Endothelial cell (in vitro differentiated cells): ENCODE measurements around the gene CENPL. TPM values are rescaled to one million over a fixed set of nuclear protein-coding genes. Genes with fewer than 3 reads are reported as not detected.
A peak's percentile ranks its signal among the peaks of the same experiment; 100 is the strongest.

ENCODE experiments used
- DNase-seq: peaks from one replicate; pipeline ENCODE4 v3.0.0; 2021; ENCODE audit warnings: low spot score
- H3K27ac Mint-ChIP-seq: one replicate; pipeline ENCODE4 v1.8.0; 2021; ENCODE audit warnings: mixed read lengths, inconsistent platforms; ENCODE audit not compliant: unreplicated experiment
- H3K27me3 Mint-ChIP-seq: one replicate; pipeline ENCODE4 v1.8.0; 2021; ENCODE audit warnings: mild to moderate bottlenecking, moderate library complexity, mixed read lengths, inconsistent platforms; ENCODE audit not compliant: unreplicated experiment
- H3K36me3 Mint-ChIP-seq: one replicate; pipeline ENCODE4 v1.8.0; 2021; ENCODE audit warnings: mild to moderate bottlenecking, low read depth, mixed read lengths, inconsistent platforms; ENCODE audit not compliant: unreplicated experiment
- H3K4me1 Mint-ChIP-seq: one replicate; pipeline ENCODE4 v1.8.0; 2021; ENCODE audit warnings: mild to moderate bottlenecking, mixed read lengths, inconsistent platforms; ENCODE audit not compliant: unreplicated experiment
- H3K4me3 Mint-ChIP-seq: one replicate; pipeline ENCODE4 v1.8.0; 2021; ENCODE audit warnings: mild to moderate bottlenecking, mixed read lengths, inconsistent platforms; ENCODE audit not compliant: unreplicated experiment
- H3K9me3 Mint-ChIP-seq: one replicate; pipeline ENCODE4 v1.8.0; 2021; ENCODE audit warnings: mixed read lengths, inconsistent platforms; ENCODE audit not compliant: unreplicated experiment
- total RNA-seq: library from RNA; stranded (reverse); fragmentation: NEBNext Ultra II Directional; extraction: Animal tissue kit (Norgen Biotek cat#: 25700); gene quantifications from one replicate; pipeline ENCODE4 v1.2.1, GENCODE V29; 2021; ENCODE audit not compliant: unreplicated experiment
- TF ChIP-seq, protein P1 (sequence below): fragments of 200-600 bp; sonication (generic); IDR thresholded peaks from one replicate; pipeline ENCODE4 v1.5.0; 2021; ENCODE audit warnings: antibody characterized with exemption; ENCODE audit not compliant: unreplicated experiment

CENPL gene
- total RNA-seq, 1 donor from 2014 or later, result 6.6 TPM

DNA sequence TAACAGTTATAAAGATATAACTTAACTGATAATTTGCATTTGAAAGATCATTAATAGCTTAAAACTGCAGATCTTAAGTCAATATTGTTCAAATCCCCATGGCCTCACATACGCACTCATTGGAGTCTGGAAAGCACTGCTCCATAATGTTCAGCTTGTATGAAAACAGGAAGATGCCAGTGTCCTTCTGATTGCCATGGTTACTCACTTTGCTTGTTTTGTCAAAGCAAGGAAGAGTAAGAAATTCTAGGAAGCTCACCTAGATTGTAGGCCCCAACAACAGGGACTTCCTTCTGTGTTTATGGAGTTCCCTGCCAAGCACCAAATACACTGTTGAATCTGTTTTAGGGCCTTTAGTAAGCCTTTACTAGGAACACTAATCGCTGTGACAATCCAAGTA, 32.2 kb upstream of the CENPL start:
- Mint-ChIP-seq H3K36me3 (peaks cover 31% of the 10 kb centered on the region), H3K27me3 (no peaks in the 10 kb centered on the region), H3K9me3 (no peaks in the 10 kb centered on the region), H3K27ac (peak overlapping the region; percentile 97), H3K4me3 (no peak overlapping the region), H3K4me1 (peaks cover 33% of the 10 kb centered on the region)
- TF ChIP-seq, protein P1, sequence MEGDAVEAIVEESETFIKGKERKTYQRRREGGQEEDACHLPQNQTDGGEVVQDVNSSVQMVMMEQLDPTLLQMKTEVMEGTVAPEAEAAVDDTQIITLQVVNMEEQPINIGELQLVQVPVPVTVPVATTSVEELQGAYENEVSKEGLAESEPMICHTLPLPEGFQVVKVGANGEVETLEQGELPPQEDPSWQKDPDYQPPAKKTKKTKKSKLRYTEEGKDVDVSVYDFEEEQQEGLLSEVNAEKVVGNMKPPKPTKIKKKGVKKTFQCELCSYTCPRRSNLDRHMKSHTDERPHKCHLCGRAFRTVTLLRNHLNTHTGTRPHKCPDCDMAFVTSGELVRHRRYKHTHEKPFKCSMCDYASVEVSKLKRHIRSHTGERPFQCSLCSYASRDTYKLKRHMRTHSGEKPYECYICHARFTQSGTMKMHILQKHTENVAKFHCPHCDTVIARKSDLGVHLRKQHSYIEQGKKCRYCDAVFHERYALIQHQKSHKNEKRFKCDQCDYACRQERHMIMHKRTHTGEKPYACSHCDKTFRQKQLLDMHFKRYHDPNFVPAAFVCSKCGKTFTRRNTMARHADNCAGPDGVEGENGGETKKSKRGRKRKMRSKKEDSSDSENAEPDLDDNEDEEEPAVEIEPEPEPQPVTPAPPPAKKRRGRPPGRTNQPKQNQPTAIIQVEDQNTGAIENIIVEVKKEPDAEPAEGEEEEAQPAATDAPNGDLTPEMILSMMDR, result no peak
- DNase-seq, result peak; percentile 18

DNA sequence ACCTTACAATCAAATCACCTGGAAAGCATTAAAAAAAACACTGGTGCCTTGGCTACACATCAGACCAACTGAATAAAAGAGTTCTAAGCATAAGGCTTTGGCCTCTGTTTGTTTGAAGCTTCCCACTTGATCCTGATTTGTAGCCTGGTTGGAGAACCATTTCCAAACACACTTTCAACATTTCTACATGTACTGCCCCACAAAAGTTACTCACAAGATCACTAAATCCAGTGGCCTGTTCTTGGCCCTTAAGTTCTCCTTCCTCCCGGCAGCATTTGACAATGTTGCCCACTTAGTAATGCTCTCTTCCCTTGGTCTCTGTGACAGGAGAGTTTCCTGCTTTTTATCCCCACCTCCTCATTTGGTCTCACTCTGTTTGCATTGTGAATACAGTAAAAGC, 31.3 kb upstream of the CENPL start:
- DNase-seq, result no peak
- H3K4me3 Mint-ChIP-seq, result peak overlapping the region; percentile 39
- peak overlapping the region; percentile 97 for H3K27ac Mint-ChIP-seq
- H3K36me3 Mint-ChIP-seq, result peaks cover 30% of the 10 kb centered on the region
- no peaks in the 10 kb centered on the region for H3K27me3 Mint-ChIP-seq
- no peaks in the 10 kb centered on the region for H3K9me3 Mint-ChIP-seq
- peaks cover 33% of the 10 kb centered on the region for H3K4me1 Mint-ChIP-seq
- TF ChIP-seq, protein P1, result no peak

DNA sequence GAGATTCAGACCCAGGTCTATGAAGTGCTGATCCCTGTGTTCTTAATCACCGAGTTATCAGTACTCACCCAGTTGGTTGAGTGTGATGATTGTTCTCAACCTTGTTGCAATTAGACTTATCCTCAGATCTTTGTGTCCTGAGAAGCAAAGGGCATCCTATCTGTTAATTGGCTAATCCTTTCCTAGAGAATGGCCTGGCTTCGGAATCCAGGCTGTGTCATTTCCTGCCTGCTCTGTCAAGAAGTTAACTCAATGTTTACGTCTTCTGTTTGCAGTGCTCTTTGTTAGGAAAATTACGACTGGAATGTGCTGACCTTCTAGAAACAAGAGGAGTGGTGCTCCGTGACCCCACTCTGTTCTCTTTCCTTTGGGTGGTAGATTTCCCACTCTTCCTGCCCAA, 28.4 kb upstream of the CENPL start:
- TF ChIP-seq, protein P1, result no peak
- Mint-ChIP-seq H3K4me3 (peak overlapping the region; percentile 50), H3K36me3 (peaks cover 25% of the 10 kb centered on the region), H3K27ac (peak overlapping the region; percentile 99), H3K4me1 (peaks cover 33% of the 10 kb centered on the region), H3K9me3 (no peaks in the 10 kb centered on the region), H3K27me3 (peaks cover 2% of the 10 kb centered on the region)
- DNase-seq, result peak; percentile 9

DNA sequence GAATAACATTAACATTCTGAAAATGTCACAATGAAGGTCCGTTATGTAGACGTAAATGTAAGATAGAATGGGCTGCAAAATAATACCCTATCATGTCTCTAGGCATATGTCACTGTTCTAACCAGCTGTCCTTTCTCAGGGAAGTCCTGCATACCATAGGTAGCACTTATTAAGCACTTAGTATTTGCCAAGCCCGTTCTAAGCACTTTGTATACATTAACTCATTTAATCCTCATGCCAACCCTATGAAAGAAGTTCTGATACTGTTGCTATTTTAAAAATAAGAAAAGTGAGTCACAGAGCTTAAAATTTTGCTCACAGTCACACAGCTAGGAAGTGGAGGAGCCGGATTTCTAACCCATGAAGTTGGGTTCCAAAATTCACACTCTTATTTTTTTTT, 27.4 kb upstream of the CENPL start:
- H3K36me3 Mint-ChIP-seq, result peaks cover 20% of the 10 kb centered on the region

DNA sequence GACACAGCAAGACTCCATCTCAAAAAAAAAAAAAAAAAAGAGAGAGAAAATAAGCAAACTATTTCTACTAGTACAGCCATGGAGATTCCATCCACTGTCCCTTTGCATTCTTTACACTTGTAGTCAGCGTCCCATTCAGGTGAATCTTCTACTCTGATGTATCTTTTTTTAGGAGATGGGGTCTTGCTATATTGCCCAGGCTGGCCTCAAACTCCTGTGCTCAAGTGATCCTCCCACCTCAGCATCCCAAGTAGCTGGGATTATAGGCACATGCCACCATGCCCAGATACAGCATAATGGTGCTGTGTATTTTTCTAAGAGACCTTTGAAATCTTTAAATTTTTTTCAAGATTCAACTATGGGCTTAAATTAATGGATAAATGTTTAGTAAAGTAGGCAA, 8.1 kb upstream of the CENPL start:
- Mint-ChIP-seq H3K27me3 (no peaks in the 10 kb centered on the region), H3K27ac (no peak overlapping the region), H3K9me3 (no peaks in the 10 kb centered on the region), H3K4me1 (no peaks in the 10 kb centered on the region), H3K36me3 (peaks cover 7% of the 10 kb centered on the region), H3K4me3 (no peak overlapping the region)
- no peak for DNase-seq
- TF ChIP-seq, protein P1, result no peak

More for the DNA sequence above, 27.4 kb upstream of the CENPL start:
- Mint-ChIP-seq H3K4me3 (no peak overlapping the region), H3K4me1 (peaks cover 26% of the 10 kb centered on the region), H3K9me3 (no peaks in the 10 kb centered on the region), H3K27me3 (peaks cover 2% of the 10 kb centered on the region), H3K27ac (peak overlapping the region; percentile 74)
- TF ChIP-seq, protein P1, result no peak
- DNase-seq, result no peak
